Nephron (organoid): Measurements from ENCODE around the gene ELL2.
"Not testable (repeated sequence)": the region's sequence is repeated elsewhere in the genome, so short reads cannot be mapped to it uniquely, and the experiment has no call there.

ENCODE experiments used
- H3K27ac Mint-ChIP-seq, 3 experiments: 2 replicates each; pipeline ENCODE4 v1.8.0; 2020; ENCODE audit warnings: mixed read lengths in 3 of 3, mild to moderate bottlenecking in 2 of 3, moderate library complexity in 1 of 3
- H3K27me3 Mint-ChIP-seq: 2 replicates; pipeline ENCODE4 v1.8.0; 2021; ENCODE audit warnings: low read depth, mild to moderate bottlenecking, moderate library complexity, mixed read lengths
- H3K36me3 Mint-ChIP-seq: 2 replicates; pipeline ENCODE4 v1.8.0; 2020; ENCODE audit warnings: low read depth, mixed read lengths
- H3K4me1 Mint-ChIP-seq: 2 replicates; pipeline ENCODE4 v1.8.0; 2020; ENCODE audit warnings: mixed read lengths
- H3K4me3 Mint-ChIP-seq, 3 experiments: 2 replicates each; pipeline ENCODE4 v1.8.0; 2020; ENCODE audit warnings: mild to moderate bottlenecking in 3 of 3, mixed read lengths in 3 of 3, moderate library complexity in 2 of 3
- H3K9me3 Mint-ChIP-seq: 2 replicates; pipeline ENCODE4 v1.8.0; 2020; ENCODE audit warnings: mixed read lengths
- TF ChIP-seq, protein P1 (sequence below), 3 experiments: fragments of 200-600 bp; sonication (generic); IDR thresholded peaks; one replicate each; pipeline ENCODE4 v1.5.0; 2021; ENCODE audit warnings: antibody characterized with exemption in 3 of 3; ENCODE audit not compliant: unreplicated experiment in 3 of 3

ELL2 gene

GRCh38 chr5:95931079-95931833 lies 30.4 kb downstream of the ELL2 start:
- no peak overlapping the region for H3K4me3 Mint-ChIP-seq
- H3K36me3 Mint-ChIP-seq = no peaks in the 10 kb centered on the region
- TF ChIP-seq, protein P1, sequence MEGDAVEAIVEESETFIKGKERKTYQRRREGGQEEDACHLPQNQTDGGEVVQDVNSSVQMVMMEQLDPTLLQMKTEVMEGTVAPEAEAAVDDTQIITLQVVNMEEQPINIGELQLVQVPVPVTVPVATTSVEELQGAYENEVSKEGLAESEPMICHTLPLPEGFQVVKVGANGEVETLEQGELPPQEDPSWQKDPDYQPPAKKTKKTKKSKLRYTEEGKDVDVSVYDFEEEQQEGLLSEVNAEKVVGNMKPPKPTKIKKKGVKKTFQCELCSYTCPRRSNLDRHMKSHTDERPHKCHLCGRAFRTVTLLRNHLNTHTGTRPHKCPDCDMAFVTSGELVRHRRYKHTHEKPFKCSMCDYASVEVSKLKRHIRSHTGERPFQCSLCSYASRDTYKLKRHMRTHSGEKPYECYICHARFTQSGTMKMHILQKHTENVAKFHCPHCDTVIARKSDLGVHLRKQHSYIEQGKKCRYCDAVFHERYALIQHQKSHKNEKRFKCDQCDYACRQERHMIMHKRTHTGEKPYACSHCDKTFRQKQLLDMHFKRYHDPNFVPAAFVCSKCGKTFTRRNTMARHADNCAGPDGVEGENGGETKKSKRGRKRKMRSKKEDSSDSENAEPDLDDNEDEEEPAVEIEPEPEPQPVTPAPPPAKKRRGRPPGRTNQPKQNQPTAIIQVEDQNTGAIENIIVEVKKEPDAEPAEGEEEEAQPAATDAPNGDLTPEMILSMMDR (IDR thresholded peaks at IDR 0.05; ENCODE audit: unreplicated experiment in 3 of 3) = no peak
- H3K27me3 Mint-ChIP-seq = no peaks in the 10 kb centered on the region
- H3K9me3 Mint-ChIP-seq = no peaks in the 10 kb centered on the region
- H3K4me1 Mint-ChIP-seq = peaks cover 9% of the 10 kb centered on the region
- H3K27ac Mint-ChIP-seq = no peak overlapping the region

GRCh38 chr5:95930141-95930930 lies 31.3 kb downstream of the ELL2 start:
- Mint-ChIP-seq H3K4me1 (peaks cover 9% of the 10 kb centered on the region), H3K36me3 (no peaks in the 10 kb centered on the region), H3K27ac (no peak overlapping the region), H3K27me3 (no peaks in the 10 kb centered on the region), H3K4me3 (no peak overlapping the region), H3K9me3 (no peaks in the 10 kb centered on the region)
- TF ChIP-seq, protein P1 (IDR thresholded peaks at IDR 0.05; ENCODE audit: unreplicated experiment in 3 of 3) = no peak

- no peaks in the 10 kb centered on the region for H3K27me3 Mint-ChIP-seq
- no peaks in the 10 kb centered on the region for H3K9me3 Mint-ChIP-seq
- peak overlapping the region in 1 of 3 experiments; percentile 1 for H3K27ac Mint-ChIP-seq
- no peak overlapping the region for H3K4me3 Mint-ChIP-seq
- H3K4me1 Mint-ChIP-seq = peaks cover 9% of the 10 kb centered on the region
- H3K36me3 Mint-ChIP-seq = no peaks in the 10 kb centered on the region
- TF ChIP-seq, protein P1 (IDR thresholded peaks at IDR 0.05; ENCODE audit: unreplicated experiment in 3 of 3) = no peak
Measured at GRCh38 chr5:95928724-95929253, 32.9 kb downstream of the ELL2 start.

DNA sequence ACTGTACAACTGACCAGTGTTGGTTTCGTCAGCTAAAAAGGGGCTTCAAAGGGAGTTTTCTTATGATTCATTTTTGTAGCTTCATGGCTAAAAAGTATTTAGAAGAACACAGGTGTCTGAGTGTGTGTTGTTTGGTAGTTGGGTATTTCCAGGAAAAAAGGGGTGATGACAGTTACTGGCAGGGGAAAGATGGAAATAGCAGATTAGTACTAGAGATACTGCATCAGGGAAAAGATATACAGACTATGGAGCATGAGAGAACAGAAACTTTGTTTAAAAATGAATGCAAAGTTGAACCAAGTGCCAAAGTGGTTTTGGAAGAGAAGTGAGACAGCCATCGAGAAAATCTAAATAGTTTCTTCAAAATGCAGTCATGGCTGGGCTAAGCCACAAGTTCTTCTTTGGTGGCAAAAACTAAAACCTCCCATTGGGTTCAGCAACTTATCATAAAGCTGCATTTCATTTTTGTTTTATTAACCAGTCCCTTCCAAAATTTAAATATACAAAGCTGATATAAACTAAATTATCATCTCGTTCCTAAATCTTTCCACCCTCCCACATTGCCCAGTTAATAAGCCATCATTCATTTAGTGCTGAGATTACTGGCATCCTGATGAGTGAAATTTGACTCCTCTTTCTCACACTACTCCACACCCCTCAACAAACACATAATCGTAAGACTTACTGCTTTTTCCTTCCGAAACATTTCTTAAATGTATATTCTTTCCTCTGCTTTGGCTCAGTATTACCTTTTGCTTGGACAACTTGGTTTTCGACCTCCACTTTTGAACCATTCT lies 33.5 kb downstream of the ELL2 start:
- Mint-ChIP-seq H3K27me3 (no peaks in the 10 kb centered on the region), H3K4me3 (no peak overlapping the region), H3K27ac (peak overlapping the region in 2 of 3 experiments; percentile 1), H3K9me3 (no peaks in the 10 kb centered on the region), H3K36me3 (no peaks in the 10 kb centered on the region), H3K4me1 (peaks cover 9% of the 10 kb centered on the region)
- TF ChIP-seq, protein P1 (IDR thresholded peaks at IDR 0.05; ENCODE audit: unreplicated experiment in 3 of 3) = no peak

DNA sequence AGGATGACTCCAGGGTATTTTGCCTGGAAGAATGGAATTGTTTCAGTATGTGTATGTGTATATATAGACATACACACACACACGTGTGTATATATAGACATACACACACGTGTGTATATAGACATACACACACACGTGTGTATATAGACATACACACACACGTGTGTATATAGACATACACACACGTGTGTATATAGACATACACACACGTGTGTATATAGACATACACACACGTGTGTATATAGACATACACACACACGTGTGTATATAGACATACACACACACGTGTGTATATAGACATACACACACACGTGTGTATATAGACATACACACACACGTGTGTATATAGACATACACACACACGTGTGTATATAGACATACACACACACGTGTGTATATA lies 34.4 kb downstream of the ELL2 start:
- not testable (repeated sequence) for H3K27ac Mint-ChIP-seq, H3K27me3 Mint-ChIP-seq, H3K4me3 Mint-ChIP-seq

GRCh38 chr5:95925939-95926338 lies 35.7 kb downstream of the ELL2 start:
- Mint-ChIP-seq H3K27ac (no peak overlapping the region), H3K4me3 (no peak overlapping the region), H3K4me1 (peaks cover 9% of the 10 kb centered on the region), H3K9me3 (no peaks in the 10 kb centered on the region), H3K27me3 (no peaks in the 10 kb centered on the region), H3K36me3 (no peaks in the 10 kb centered on the region)
- TF ChIP-seq, protein P1 (IDR thresholded peaks at IDR 0.05; ENCODE audit: unreplicated experiment in 3 of 3) = no peak

More for the DNA sequence above, 34.4 kb downstream of the ELL2 start:
- not testable (repeated sequence) for H3K36me3 Mint-ChIP-seq, H3K4me1 Mint-ChIP-seq, H3K9me3 Mint-ChIP-seq
